MM.1S (cell line): ENCODE results near the gene SPEG.

Experiments
- DNase-seq: peaks from one replicate; pipeline ENCODE4 v3.0.0-alpha.2; 2015
- H2AFZ ChIP-seq: fragments of 300-600 bp; sonication (generic); 2 replicates; pipeline ENCODE4 v1.6.0; 2016; ENCODE audit warnings: antibody characterized with exemption, low read length
- H3F3A ChIP-seq: fragments of 300-600 bp; sonication (generic); 2 replicates; pipeline ENCODE4 v1.6.1; 2016; ENCODE audit warnings: mild to moderate bottlenecking, antibody characterized with exemption, low read length, moderate library complexity, mixed read lengths; ENCODE audit not compliant: insufficient read depth
- H3K27ac ChIP-seq: fragments of 300-600 bp; sonication (generic); 2 replicates; pipeline ENCODE4 v1.5.1; 2016; ENCODE audit warnings: mild to moderate bottlenecking, low read length
- H3K27me3 ChIP-seq: fragments of 300-600 bp; sonication (generic); replicated peaks from 2 replicates; pipeline ENCODE4 v1.6.0; 2016; ENCODE audit warnings: low read length; ENCODE audit not compliant: insufficient read depth
- H3K36me3 ChIP-seq: fragments of 300-600 bp; sonication (generic); replicated peaks from 2 replicates; pipeline ENCODE4 v1.6.1; 2016; ENCODE audit warnings: mild to moderate bottlenecking, low read length, mixed read lengths; ENCODE audit not compliant: insufficient read depth
- H3K4me1 ChIP-seq: fragments of 300-600 bp; sonication (generic); 2 replicates; pipeline ENCODE4 v1.6.1; 2016; ENCODE audit warnings: low read length, mixed read lengths
- H3K4me2 ChIP-seq: fragments of 300-600 bp; sonication (generic); 2 replicates; pipeline ENCODE4 v1.6.0; 2016; ENCODE audit warnings: low read depth, low read length
- H3K4me3 ChIP-seq: fragments of 300-600 bp; sonication (generic); 2 replicates; pipeline ENCODE4 v1.5.1; 2016; ENCODE audit warnings: low read length, mixed read lengths
- H3K79me2 ChIP-seq: fragments of 300-600 bp; sonication (generic); 2 replicates; pipeline ENCODE4 v1.6.1; 2016; ENCODE audit warnings: mixed run types, low read length, mixed read lengths
- H3K9ac ChIP-seq: fragments of 300-600 bp; sonication (generic); 2 replicates; pipeline ENCODE4 v1.6.1; 2016; ENCODE audit warnings: low read length, mixed read lengths
- H3K9me2 ChIP-seq: fragments of 300-600 bp; sonication (generic); replicated peaks from 2 replicates; pipeline ENCODE4 v1.6.1; 2016; ENCODE audit warnings: mild to moderate bottlenecking, low read length, mixed read lengths; ENCODE audit not compliant: insufficient read depth
- H3K9me3 ChIP-seq: fragments of 300-600 bp; sonication (generic); replicated peaks from 2 replicates; pipeline ENCODE4 v1.6.1; 2016; ENCODE audit warnings: mild to moderate bottlenecking, low read length, mixed read lengths; ENCODE audit not compliant: insufficient read depth
- H4K20me1 ChIP-seq: fragments of 300-600 bp; sonication (generic); 2 replicates; pipeline ENCODE4 v1.6.1; 2016; ENCODE audit warnings: mild to moderate bottlenecking, low read length, moderate library complexity, mixed read lengths; ENCODE audit not compliant: insufficient read depth
- EZH2 ChIP-seq: fragments of 300-600 bp; sonication (generic); optimal IDR thresholded peaks from 2 replicates; pipeline ENCODE3; 2017; ENCODE audit warnings: low read depth, mild to moderate bottlenecking, antibody characterized with exemption, low read length, mixed read lengths
- EZH2phosphoT487 ChIP-seq: fragments of 300-600 bp; sonication (generic); IDR thresholded peaks from 2 replicates; pipeline ENCODE4 v1.6.1; 2018; ENCODE audit warnings: antibody characterized with exemption, low read length
- TF ChIP-seq, protein P1 (sequence below): fragments of 300-600 bp; sonication (generic); IDR thresholded peaks from 2 replicates; pipeline ENCODE4 v1.5.1; 2016; ENCODE audit warnings: antibody characterized with exemption, low read length, mixed read lengths

Gene SPEG

DNA sequence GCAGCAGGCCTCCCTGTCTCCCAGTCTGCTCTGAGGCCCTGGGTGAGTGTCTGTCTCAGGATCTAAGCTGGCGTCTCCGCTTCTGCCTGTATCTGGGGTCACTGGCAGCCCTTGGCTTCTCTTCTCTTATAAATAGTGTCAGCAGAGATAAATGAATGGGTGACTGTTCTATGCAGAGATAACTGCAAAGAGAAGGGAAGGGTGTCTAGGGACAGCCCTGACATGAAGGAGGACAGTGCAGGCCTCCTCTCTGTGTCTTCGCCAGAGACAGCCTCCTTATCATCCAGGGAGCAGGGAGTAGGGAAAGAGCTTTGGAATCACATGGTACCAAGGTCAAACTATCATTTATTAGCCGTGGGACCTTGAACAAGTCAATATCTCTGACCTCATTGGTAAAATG, 35.8 kb downstream of the SPEG start:
- TF ChIP-seq EZH2phosphoT487 (no peak), EZH2 (no peak)
- TF ChIP-seq, protein P1, sequence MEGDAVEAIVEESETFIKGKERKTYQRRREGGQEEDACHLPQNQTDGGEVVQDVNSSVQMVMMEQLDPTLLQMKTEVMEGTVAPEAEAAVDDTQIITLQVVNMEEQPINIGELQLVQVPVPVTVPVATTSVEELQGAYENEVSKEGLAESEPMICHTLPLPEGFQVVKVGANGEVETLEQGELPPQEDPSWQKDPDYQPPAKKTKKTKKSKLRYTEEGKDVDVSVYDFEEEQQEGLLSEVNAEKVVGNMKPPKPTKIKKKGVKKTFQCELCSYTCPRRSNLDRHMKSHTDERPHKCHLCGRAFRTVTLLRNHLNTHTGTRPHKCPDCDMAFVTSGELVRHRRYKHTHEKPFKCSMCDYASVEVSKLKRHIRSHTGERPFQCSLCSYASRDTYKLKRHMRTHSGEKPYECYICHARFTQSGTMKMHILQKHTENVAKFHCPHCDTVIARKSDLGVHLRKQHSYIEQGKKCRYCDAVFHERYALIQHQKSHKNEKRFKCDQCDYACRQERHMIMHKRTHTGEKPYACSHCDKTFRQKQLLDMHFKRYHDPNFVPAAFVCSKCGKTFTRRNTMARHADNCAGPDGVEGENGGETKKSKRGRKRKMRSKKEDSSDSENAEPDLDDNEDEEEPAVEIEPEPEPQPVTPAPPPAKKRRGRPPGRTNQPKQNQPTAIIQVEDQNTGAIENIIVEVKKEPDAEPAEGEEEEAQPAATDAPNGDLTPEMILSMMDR = no peak
- Histone ChIP-seq H3K4me2 (no peak overlapping the region), H2AFZ (no peak overlapping the region), H3K9ac (no peak overlapping the region), H3K36me3 (no peaks in the 10 kb centered on the region), H3K9me2 (no peaks in the 10 kb centered on the region), H3K9me3 (no peaks in the 10 kb centered on the region), H3K4me1 (no peaks in the 10 kb centered on the region), H3K4me3 (no peak overlapping the region), H3F3A (no peaks in the 10 kb centered on the region), H4K20me1 (no peaks in the 10 kb centered on the region), H3K27me3 (peaks cover 90% of the 10 kb centered on the region), H3K27ac (no peak overlapping the region), H3K79me2 (no peaks in the 10 kb centered on the region)
- DNase-seq = no peak

DNA sequence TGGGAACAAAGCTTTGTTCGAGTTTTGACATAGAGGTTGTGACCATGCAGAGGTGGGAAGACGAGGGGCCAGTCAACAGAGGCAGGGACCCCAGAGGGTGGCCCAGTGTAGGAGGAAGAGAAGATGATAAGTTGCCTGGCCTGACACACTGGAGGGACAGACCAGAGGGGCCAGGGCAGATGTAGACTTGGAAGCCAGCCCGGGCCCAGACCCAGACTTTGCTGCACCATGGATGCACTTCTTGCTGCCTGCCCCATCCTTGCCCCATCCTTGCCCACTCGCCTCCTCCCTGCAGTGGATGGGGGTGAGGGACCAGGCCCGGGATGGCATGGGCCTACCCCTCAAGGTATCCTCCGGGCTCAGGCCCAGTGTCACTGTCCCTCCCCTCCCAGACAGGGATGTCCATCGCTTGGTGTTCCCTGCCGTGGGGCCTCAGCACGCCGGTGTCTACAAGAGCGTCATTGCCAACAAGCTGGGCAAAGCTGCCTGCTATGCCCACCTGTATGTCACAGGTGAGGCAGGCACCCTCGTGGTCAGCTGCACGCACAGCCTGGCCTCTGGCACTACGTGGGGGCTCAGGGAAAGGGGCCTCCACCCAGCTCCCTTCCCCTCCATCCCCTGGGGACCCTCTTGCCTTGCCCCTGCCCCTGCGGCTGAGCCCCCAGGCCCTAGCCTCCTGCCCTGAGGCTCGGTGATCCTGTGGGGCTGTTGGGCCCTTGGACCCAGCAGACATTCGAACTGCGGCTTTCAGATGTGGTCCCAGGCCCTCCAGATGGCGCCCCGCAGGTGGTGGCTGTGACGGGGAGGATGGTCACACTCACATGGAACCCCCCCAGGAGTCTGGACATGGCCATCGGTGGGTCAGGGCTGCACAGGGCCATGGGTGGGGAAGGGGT, 37.1 kb downstream of the SPEG start:
- H4K20me1 ChIP-seq = no peaks in the 10 kb centered on the region
- peaks cover 86% of the 10 kb centered on the region for H3K27me3 ChIP-seq
- H3K4me1 ChIP-seq = no peaks in the 10 kb centered on the region
- no peaks in the 10 kb centered on the region for H3F3A ChIP-seq
- H3K36me3 ChIP-seq = no peaks in the 10 kb centered on the region
- no peak for DNase-seq
- H3K9me3 ChIP-seq = no peaks in the 10 kb centered on the region
- no peak overlapping the region for H3K4me3 ChIP-seq
- no peak overlapping the region for H2AFZ ChIP-seq
- H3K9ac ChIP-seq = no peak overlapping the region
- H3K4me2 ChIP-seq = no peak overlapping the region
- H3K9me2 ChIP-seq = no peaks in the 10 kb centered on the region
- no peaks in the 10 kb centered on the region for H3K79me2 ChIP-seq
- no peak overlapping the region for H3K27ac ChIP-seq
- TF ChIP-seq, protein P1 = no peak
- TF ChIP-seq EZH2phosphoT487 (no peak), EZH2 (no peak)

DNA sequence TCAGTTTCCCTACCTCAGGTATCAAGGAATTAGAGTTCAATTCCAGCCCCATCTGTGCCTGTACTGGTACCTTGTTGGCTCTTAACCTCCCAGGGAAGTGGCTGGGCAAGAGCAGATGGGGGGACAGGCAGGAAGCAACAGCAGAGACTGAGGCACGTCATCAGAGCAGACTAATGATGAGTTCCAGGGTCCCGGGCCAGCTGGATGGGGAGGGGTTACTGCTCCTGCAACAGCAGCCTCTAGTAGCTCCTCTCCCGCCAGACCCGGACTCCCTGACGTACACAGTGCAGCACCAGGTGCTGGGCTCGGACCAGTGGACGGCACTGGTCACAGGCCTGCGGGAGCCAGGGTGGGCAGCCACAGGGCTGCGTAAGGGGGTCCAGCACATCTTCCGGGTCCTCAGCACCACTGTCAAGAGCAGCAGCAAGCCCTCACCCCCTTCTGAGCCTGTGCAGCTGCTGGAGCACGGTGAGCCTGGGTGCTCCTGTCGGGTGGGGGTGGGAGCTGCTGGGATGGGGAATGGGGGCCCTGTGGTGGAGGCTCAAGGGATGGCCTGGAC, 38.1 kb downstream of the SPEG start:
- Histone ChIP-seq H3K27me3 (peaks cover 86% of the 10 kb centered on the region), H3K79me2 (no peaks in the 10 kb centered on the region), H2AFZ (no peak overlapping the region), H3K4me1 (no peaks in the 10 kb centered on the region), H3K4me3 (no peak overlapping the region), H3K9me2 (no peaks in the 10 kb centered on the region), H3K36me3 (no peaks in the 10 kb centered on the region), H3K9me3 (no peaks in the 10 kb centered on the region), H3K4me2 (no peak overlapping the region), H3K27ac (no peak overlapping the region), H4K20me1 (no peaks in the 10 kb centered on the region), H3K9ac (no peak overlapping the region), H3F3A (no peaks in the 10 kb centered on the region)
- TF ChIP-seq EZH2 (no peak), EZH2phosphoT487 (no peak)
- TF ChIP-seq, protein P1 = no peak
- no peak for DNase-seq
